Lung (tissue), 12 donors: ENCODE data around the gene EEPD1. TPM values are rescaled to one million over a fixed set of nuclear protein-coding genes. Genes with fewer than 3 reads are reported as not detected.

Experiments
- ATAC-seq: fragments of 200-7000 bp; cut with Tn5 transposase; one replicate; pipeline ENCODE4 v1.9.1; 2020; ENCODE audit warnings: moderate number of reproducible peaks; ENCODE audit not compliant: insufficient read depth, low FRiP score
- DNase-seq, 3 donors: peaks; one replicate each; pipeline ENCODE4 v3.0.0-alpha.2; 2013 to 2017
- H3K27ac ChIP-seq, 2 donors: one replicate each; pipeline ENCODE4 v1.5.1; 2013; ENCODE audit warnings: mild to moderate bottlenecking in 2 of 2, moderate library complexity in 2 of 2, control low read depth in 1 of 2, inconsistent platforms in 1 of 2, low read depth in 1 of 2, low read length in 1 of 2
- H3K27me3 ChIP-seq, 3 donors: one replicate each; pipeline ENCODE4 v1.5.1; 2013; ENCODE audit warnings: low read length in 2 of 3; ENCODE audit not compliant: control insufficient read depth in 3 of 3, insufficient read depth in 3 of 3
- H3K36me3 ChIP-seq, 4 donors: one replicate each; pipeline ENCODE4 v1.5.1; 2013; ENCODE audit warnings: low read length in 4 of 4, mild to moderate bottlenecking in 1 of 4, moderate library complexity in 1 of 4; ENCODE audit not compliant: control insufficient read depth in 4 of 4, insufficient read depth in 4 of 4
- H3K4me1 ChIP-seq, 5 donors: one replicate each; pipeline ENCODE4 v1.5.1; 2013; ENCODE audit warnings: low read length in 5 of 5, mild to moderate bottlenecking in 2 of 5, moderate library complexity in 1 of 5; ENCODE audit not compliant: control insufficient read depth in 5 of 5, insufficient read depth in 5 of 5
- H3K4me3 ChIP-seq: one replicate; pipeline ENCODE4 v1.5.1; 2013; ENCODE audit warnings: mild to moderate bottlenecking, control low read depth, moderate library complexity
- H3K9ac ChIP-seq, 2 donors: one replicate each; pipeline ENCODE4 v1.5.1; 2013; ENCODE audit warnings: low read length in 2 of 2, control low read depth in 1 of 2; ENCODE audit not compliant: insufficient read depth in 1 of 2
- H3K9me3 ChIP-seq, 4 donors: one replicate each; pipeline ENCODE4 v1.5.1; 2013; ENCODE audit warnings: low read length in 3 of 4, mild to moderate bottlenecking in 1 of 4, moderate library complexity in 1 of 4; ENCODE audit not compliant: control insufficient read depth in 4 of 4, insufficient read depth in 3 of 4
- WGBS, 2 donors: extraction: QIAGEN DNeasy Blood & Tissue Kit; methylation state at CpG; one replicate each; pipeline ENCODE4 v1.1.7; 2013; 5-methylcytosine and 5-hydroxymethylcytosine counted together
- polyA plus RNA-seq, 2 donors: library from polyadenylated mRNA; stranded (reverse); fragments of 200-250 nt; gene quantifications; one replicate each; pipeline ENCODE4 v1.2.1, GENCODE V29; 2013
- total RNA-seq, 2 donors: library from RNA; depleted of rRNA in 1 of 2; stranded (reverse); fragments of >200 nt in 1 of 2; gene quantifications; one replicate each; pipeline ENCODE4 v1.2.1, GENCODE V29; 2014 to 2021
- TF ChIP-seq, protein P1 (sequence below): IDR thresholded peaks from 2 replicates; pipeline ENCODE4 v1.5.1; 2012; ENCODE audit warnings: mild to moderate bottlenecking; ENCODE audit errors: control extremely low read depth, extremely low read depth
- donor health status: control.
- donor health status: control.
- donor health status: Bipolar disorder and iron deficiency.
- donor health status: healthy.
- donor health status: DM: yes; HTN: yes; CAD: no.

EEPD1 gene
- total and polyA plus RNA-seq, 4 donors: 5.4 to 15.3 (median 7.9) TPM

DNA sequence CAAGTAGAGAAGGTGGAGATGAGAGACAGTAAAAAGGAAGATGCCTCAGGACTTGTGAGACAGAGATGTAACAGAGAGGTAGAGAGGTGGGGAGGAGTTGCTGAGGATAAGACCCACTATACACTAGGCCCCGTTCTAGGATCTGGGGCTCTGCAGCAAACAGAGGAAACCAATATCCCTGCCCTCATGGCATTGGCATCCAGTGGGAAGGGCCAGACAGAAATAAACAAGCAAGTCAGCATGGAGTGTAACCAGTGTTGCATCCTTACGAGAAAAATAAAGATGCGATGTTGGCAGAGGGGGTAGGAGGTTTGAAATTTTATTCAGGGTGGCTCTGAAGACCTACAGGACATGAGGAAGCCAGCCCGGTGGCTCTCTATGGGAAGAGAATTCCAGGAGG lies 22.0 kb upstream of the EEPD1 start:
- peak overlapping the region in 1 of 2 donors; percentile 44 for H3K27ac ChIP-seq
- WGBS, 2 donors: 55 to 91% methylated on average over 4 of the region's 4 CpGs
- no peak overlapping the region for H3K4me3 ChIP-seq
- no peaks in the 10 kb centered on the region for H3K27me3 ChIP-seq
- H3K9ac ChIP-seq: no peak overlapping the region
- no peak for DNase-seq
- no peaks in the 10 kb centered on the region for H3K9me3 ChIP-seq
- H3K4me1 ChIP-seq: peaks cover 0 to 7% (median 4%) of the 10 kb centered on the region in 5 donors
- no peaks in the 10 kb centered on the region for H3K36me3 ChIP-seq
- ATAC-seq: no peak
- TF ChIP-seq, protein P1, sequence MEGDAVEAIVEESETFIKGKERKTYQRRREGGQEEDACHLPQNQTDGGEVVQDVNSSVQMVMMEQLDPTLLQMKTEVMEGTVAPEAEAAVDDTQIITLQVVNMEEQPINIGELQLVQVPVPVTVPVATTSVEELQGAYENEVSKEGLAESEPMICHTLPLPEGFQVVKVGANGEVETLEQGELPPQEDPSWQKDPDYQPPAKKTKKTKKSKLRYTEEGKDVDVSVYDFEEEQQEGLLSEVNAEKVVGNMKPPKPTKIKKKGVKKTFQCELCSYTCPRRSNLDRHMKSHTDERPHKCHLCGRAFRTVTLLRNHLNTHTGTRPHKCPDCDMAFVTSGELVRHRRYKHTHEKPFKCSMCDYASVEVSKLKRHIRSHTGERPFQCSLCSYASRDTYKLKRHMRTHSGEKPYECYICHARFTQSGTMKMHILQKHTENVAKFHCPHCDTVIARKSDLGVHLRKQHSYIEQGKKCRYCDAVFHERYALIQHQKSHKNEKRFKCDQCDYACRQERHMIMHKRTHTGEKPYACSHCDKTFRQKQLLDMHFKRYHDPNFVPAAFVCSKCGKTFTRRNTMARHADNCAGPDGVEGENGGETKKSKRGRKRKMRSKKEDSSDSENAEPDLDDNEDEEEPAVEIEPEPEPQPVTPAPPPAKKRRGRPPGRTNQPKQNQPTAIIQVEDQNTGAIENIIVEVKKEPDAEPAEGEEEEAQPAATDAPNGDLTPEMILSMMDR: no peak

DNA sequence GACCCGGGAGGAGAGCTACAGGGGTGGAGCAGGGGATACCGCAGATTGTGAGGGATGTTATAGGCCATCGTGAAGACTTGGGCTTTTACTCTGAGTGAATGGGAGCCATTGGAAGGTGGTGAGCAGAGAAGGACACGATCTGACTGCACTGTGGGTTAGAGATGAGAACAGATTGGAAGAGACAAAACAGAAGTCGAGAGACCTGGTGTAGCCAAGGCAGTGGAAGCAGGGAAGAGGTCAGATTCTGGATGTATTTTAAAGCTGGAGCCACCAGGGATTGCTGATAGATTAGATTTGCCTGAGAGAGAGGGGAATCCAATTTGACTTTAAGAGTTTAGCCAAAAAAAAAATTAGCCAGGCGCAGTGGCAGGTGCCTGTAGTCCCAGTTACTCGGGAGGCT lies 21.6 kb upstream of the EEPD1 start:
- H3K4me3 ChIP-seq: no peak overlapping the region
- H3K27ac ChIP-seq: no peak overlapping the region
- ATAC-seq (no peak), DNase-seq (no peak)
- no peak overlapping the region for H3K9ac ChIP-seq
- no peaks in the 10 kb centered on the region for H3K36me3 ChIP-seq
- H3K9me3 ChIP-seq: no peaks in the 10 kb centered on the region
- no peaks in the 10 kb centered on the region for H3K27me3 ChIP-seq
- 91 to 94% methylated on average over 7 of the region's 7 CpGs for WGBS, 2 donors
- TF ChIP-seq, protein P1: no peak
- peaks cover 0 to 7% (median 4%) of the 10 kb centered on the region in 5 donors for H3K4me1 ChIP-seq

DNA sequence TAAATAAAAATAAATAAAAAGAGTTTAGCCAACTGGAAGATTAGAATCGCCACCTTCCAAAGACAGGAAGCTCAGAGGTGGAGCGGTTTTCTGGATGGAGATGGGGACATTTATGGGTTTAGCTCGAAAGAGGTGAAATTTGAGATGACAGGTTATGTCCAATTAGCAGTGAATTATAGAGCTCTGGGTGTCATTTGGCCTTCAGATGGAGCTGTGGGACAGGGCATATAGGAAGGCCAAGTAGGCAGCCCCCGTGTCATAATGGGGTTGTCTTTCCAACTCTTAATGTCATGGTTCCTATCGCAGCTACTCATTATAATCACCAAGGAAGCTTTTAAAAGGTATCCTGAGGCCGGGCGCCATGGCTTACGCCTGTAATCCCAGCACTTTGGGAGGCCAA lies 21.0 kb upstream of the EEPD1 start:
- TF ChIP-seq, protein P1: no peak
- H3K4me3 ChIP-seq: no peak overlapping the region
- ATAC-seq (no peak), DNase-seq (no peak)
- no peaks in the 10 kb centered on the region for H3K27me3 ChIP-seq
- H3K27ac ChIP-seq: no peak overlapping the region
- WGBS, 2 donors: 93 to 95% methylated on average over 8 of the region's 8 CpGs
- H3K4me1 ChIP-seq: peaks cover 0 to 7% (median 4%) of the 10 kb centered on the region in 5 donors
- no peaks in the 10 kb centered on the region for H3K36me3 ChIP-seq
- H3K9me3 ChIP-seq: no peaks in the 10 kb centered on the region
- no peak overlapping the region for H3K9ac ChIP-seq

DNA sequence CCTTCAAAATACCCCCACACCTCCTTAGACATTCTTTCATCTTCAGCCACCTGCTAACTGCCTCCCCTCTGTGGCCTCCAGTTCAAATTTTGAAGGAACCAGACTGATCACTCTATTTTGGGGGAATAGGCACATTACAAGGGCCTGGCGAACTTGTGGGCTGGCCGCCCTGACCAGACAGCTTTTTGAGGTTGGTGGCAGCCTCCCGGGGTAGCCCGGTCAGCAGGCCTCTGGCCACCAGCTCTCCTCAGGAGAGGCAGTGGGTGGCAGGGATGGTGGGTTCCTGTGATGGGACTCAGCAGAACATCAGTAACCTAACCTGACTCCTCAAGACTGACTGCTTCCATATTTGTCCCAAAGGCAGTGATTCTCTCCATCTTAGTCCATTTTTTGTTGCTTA lies 17.4 kb upstream of the EEPD1 start:
- Histone ChIP-seq H3K36me3 (no peaks in the 10 kb centered on the region), H3K4me3 (no peak overlapping the region), H3K4me1 (peaks cover 0 to 12% (median 0%) of the 10 kb centered on the region in 5 donors), H3K9me3 (no peaks in the 10 kb centered on the region), H3K27me3 (no peaks in the 10 kb centered on the region), H3K27ac (no peak overlapping the region), H3K9ac (no peak overlapping the region)
- ATAC-seq (no peak), DNase-seq (no peak)
- 93 to 99% methylated on average over 4 of the region's 4 CpGs for WGBS, 2 donors
- TF ChIP-seq, protein P1: no peak
